Measurements from ENCODE around the gene SLC15A4.
"Not testable (repeated sequence)": the region's sequence is repeated elsewhere in the genome, so short reads cannot be mapped to it uniquely, and the experiment has no call there.

Gene SLC15A4

DNA sequence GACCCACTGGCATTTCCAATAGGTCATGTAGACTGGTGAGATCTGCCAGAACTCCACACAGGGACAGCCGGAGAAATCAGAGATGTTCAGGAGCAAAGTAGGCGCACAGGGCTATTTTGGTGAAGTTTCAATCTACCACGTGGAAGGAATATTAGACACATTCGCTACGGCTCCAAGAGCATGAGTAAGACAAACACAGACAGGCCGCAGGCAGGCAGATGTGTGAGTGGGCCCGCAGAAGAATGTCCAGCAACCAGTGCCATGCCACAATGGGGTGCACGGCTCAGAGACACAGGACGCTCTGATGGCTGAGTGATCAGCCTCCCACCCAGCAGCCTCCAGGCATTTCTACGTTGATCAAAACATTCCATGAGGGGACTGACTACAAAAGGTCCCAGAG lies 10.4 kb downstream of the SLC15A4 start:
- DNase-seq = no peak

DNA sequence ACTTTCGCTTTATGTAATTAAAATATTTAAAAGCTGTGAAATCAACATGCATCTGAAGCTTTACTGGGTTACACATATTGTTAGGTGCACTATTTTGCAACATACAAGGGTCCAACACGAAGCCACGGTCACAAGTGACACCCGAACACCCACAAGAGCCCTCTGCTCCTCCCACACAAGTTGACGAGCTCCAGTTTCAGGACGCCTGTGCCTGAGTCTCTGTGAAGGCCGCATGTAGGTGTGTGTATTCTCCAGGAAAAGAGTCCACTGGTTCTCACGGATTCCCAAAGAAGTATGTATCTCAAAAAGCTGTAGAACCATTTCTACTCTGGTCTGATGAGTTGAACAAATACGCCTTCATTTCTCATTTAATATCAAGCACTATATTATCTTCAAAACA lies 12.0 kb downstream of the SLC15A4 start:
- DNase-seq = no peak

DNA sequence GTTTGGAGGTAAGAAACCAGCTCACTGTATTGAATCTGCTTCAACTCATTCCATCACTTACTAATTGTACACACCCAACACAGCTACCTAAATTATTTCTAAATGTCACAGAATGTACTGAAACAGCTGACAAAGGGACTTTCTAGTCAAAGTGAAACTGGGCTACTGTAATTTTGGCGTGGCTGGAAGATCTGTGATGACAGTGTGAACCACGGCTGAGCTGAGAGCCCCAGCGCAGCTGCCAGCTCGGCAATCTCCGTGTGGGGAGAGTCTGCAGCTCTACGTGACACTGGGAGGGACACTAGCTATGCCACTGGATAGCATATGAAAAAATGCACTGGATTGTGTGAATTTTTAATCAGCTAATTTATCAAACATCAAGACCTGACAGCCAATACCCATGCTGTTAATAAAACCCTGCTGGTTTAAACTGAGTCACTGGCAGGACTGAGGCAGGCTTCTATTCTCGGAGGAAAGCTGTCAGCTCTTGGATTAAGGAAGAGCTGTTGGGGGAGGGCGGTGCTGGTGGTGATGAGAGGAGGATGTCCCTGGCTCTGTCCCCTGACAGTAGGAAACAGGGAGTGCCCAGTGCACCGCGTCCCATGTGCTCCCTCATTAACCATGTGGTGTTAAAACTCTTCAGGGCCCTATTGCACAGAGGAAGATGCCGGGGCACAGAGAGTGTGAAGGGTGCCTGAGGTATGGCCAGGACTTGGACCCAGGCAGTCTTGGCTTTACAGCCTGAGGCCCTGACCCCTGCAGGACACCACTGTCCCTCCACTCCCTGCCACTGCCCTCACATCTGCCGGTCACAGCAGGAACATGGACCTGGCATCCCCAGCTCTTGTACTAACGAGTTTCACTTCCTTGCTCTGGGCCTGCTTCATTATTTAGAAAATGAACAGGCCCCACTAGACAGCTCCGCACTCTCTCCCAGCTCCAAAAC lies 13.3 kb downstream of the SLC15A4 start:
- DNase-seq = no peak

DNA sequence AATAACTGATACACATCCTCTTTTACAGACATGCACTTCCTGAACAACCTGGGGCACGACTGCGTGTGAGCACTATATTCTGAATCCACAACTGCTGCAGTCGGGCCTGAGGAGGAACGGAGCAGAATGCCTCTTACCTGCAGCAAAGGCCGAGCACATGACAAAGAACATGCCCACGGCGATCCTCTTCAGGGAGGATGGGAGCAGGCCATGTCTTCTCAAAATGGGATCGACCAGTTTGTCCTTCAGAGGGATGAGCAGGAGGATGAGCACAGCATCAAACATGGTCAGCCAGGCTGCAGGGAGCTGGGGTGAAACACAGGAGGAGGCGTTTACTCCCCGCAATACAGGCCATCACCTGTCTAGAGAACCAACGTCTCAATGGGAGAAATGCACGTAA lies 15.1 kb downstream of the SLC15A4 start:
- no peak for DNase-seq

DNA sequence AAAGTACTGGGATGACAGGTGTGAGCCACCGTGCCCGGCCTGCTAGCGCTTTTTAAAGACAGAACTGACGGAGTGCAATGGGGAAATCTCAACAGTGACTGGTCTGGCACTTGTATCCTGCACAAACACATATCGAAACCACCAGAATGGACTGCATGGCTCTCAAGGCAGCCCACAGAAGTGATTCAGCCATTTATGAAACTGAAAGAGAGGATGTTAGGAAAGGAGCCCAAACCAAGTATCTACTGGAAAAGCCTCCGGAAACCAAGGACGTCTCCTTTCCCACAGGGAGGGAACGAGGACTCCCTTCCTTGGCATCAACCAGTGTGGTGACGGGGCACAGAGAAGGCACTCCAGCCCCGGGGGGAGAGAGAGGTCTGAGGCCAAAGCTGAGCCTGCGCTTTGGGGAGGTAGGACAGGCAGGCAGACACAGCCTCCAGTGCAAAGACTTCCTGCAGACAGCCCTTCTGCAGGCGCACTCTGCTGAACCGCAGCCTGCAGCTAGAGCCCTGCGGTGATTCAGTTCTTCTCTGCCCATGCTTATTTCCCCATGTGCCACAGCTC lies 16.5 kb downstream of the SLC15A4 start:
- DNase-seq = no peak

DNA sequence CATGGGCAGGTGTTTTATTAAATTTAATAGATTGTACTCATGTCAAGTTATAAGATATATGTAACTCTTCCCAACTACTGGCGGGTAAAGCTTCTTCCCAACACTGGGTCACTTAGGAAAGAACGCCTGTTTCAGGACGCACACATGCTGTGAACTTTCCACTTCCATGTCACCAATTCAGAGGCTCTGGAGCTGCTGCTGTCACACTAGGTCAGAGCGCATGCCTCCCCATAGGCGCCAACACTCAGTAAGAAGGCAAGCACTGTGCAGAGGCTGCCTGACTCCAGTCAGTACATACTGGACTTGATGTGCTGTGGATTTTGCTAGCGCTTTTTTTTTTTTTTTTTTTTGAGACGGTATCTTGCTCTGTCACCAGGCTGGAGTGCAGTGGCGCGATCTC lies 17.2 kb downstream of the SLC15A4 start:
- no peak for DNase-seq

DNA sequence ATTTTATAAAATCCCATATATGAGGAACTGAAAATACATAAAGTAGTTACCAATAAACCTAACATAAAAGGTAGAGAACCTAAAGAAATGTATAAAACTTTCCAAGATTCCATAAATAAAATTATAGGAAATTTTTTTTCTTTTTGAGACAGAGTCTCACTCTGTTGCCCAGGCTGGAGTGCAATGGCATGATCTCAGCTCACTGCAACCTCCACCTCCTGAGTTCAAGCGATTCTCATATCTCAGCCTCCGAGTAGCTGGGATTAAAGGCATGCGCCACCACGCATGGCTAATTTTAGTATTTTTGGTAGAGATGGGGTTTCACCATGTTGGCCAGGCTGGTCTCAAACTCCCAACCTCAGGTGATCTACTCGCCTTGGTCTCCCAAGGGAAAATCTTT lies 18.4 kb downstream of the SLC15A4 start:
- DNase-seq = not testable (repeated sequence)

DNA sequence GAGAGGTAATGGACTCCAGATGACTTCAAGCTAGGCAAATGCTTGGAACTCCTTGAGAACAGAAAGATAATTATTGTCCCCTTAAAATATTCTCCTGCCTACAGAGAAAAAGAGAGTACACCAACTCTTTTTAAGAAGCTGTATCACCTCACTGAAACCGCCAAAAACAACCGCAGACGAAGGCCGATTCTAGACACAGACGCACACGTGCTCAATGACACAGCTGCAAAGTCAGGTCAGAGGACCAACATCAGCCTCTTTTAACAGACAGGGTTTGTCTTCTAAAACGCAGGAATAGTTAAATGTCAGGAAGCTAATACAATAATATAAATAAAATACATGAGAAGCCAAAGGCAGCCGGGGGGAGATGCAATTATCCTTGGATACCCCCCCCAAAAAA lies 19.0 kb downstream of the SLC15A4 start:
- DNase-seq = no peak

DNA sequence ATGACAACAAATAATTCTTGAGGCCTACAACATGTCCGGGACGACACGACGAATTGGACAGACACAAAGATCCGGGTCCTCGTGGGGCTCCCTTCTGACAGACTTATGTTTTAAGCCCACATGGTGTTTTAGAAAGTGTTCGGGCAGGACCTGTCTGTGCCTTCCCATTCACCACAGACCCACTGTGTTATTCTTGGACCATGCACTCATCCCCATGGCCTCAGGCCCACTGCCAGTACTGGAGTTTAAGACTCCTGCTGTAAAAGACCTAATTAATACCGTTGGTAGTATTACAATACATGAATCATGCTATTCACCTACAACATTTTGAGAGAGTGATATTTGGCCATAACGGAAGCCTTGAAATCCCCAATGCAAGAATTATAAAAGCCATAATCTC lies 20.0 kb downstream of the SLC15A4 start:
- no peak for DNase-seq

DNA sequence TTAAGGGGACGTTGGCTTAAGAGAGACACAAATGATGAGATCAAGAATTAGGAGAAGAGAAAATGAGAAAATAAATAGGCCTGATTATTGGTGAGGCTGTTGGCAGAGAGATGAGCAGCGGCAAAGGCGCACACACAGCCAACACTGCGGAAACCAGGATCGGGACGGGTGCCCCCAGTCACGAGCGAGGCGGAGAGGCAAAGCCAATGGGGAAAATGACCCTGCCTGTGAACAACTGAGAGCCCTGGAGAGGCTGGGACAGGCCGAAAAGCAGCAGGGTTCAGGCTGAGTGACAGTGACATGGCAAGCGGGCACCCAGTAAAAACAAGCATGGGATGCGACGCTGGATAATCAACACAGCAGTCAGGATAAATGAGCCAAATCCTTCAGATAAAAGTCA lies 21.0 kb downstream of the SLC15A4 start:
- DNase-seq = no peak

DNA sequence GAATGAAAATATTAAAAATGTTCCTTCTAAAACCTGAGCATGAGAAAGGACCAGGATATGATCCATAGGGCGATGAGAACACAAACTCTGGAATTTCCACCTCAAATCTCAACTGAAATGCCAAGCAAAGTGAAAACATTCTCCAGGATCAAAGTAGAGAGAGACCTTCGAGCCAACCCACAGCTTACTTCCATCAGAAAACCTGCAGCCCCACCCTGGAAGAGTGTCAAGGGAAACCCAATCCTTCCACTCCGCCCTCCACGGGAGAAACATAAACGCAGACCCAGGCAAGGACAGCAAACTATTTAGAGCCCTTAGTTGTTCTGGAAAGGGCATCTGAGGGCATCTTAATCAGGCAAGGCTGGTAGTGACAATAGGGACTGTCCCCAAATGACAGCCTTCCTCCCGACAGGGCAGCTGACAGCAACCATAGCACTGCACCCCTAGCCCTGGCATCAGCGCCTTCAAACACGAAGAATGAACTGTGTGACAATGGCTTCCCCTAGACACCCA lies 21.8 kb downstream of the SLC15A4 start:
- no peak for DNase-seq

DNA sequence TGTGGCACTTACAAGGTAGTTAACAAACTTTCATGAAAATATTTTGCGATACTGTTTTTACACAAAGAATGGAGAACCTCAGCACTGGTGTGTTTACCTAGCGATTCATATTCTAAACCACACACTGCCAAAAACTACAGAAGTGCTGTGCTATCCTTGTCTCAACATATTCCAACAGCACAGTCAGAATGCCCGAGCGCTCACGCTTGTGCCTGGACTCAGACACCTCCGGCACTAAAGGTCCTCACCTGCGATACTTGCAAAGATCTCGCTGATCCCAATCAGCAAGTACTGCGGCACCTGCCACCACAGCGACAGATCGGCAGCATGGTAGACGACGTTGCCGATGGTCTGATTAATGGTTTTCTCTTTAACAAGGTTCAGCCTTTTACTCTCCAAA lies 23.2 kb downstream of the SLC15A4 start:
- no peak for DNase-seq

DNA sequence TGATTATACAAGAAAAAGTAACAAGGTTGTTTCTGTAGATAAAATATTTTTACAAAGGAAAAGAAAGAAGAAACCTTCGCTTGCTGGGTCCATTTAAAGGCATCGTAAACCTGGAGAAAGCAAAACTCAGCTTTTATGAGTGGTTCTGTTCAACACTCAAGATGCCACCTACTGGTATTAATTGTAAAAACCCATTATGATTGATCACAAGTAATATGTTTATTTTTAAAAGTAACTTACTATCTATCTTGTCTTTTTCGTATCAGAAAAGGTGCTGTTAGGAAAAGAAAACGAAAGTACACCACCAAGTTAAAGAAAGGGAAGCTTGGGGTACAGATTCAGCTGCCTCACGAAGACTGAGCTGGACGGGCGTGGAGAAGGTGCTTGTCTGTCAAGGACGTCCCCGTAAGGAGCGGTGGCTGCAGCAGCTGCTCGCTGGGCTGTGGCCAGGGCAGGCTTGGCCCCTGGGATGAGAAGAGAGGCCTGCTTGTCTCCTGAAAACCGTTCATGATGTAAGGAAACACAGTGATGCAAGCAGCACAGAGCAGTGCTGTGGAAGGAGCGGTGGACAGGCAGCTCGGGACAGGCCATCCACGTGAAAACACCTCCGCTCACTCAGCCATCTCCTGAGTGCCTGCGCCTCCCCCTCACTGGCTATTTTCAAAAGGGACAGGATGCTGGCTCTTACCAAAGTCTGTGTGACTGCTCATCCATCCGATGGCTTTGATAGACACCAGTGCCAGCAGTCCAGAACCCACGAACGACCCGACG lies 25.0 kb downstream of the SLC15A4 start:
- DNase-seq = no peak

DNA sequence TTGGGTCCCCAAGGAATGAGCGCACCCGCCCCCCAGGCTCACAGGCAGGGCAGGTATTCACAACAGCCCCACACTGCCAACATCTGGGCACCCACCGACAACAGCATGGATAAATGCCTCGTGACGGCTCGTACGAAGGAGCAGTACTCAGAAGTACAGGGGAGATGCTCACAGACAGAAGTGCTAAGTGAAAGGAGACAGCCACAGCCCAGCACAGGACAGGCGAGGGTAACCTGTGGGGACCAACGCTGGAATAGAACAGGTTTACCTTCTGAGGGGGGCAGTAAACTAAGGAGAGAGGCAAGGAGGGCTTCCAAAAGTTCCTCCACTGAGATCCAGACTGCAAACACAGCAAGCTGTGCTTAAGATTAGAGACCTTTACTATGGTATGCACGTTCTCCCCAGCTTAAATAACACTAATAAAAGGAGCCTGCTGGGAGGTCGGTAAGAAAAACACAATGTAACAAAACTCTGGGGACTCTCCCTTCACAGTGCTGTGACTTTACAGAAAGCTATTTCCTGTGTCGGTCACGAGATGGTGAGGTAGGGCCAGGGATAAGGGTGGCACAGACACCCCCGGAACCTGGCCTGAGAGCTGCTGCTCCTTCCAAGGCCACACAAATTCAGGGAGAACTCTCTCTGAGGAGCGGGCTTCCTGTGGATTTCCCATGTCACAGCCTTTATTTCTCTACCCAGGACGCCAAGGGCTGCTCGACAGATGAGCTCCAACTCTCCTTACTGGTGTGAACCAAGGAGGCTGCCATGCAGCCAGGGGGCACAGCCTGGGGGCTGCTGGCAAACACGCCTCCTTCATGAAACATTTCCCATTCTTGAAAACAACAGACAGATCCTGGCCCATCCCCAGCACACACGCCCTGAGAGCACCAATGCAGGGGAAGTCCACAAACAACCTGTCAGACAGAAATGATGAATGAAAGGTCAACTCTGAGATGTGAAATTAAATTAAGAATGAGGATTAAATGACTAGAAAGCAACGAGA lies 26.3 kb downstream of the SLC15A4 start:
- no peak for DNase-seq

DNA sequence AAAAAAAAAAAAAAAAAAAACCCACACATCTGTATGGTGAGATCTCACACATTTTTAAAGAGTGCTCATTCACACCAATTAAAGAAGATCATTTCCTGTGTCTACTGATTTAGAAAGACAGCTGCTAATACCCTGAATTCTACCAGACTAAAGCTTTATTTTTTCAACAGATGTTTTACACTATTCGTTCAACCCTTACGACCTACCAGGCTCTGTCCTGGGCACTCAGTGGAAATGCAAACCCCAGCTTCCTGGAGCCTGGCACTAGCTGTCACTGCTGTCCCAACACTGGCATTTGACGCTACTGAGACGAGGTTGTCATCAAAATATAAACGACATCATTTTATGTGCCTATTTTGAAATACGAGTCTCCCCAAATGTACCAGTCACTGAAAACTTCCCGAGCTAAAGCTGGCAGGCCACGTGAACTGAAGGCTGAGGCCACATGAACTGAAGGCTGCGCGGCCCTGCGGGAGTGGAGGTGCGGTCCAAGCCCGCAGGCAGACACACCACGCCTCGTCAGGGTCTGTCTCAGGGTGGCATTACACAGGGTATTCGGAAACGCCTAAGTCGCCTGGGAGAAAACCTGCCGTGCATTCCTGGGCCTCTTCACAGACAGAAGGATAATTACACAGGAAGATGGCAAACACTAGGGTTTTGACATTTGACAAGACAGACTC lies 27.2 kb downstream of the SLC15A4 start:
- DNase-seq = no peak

DNA sequence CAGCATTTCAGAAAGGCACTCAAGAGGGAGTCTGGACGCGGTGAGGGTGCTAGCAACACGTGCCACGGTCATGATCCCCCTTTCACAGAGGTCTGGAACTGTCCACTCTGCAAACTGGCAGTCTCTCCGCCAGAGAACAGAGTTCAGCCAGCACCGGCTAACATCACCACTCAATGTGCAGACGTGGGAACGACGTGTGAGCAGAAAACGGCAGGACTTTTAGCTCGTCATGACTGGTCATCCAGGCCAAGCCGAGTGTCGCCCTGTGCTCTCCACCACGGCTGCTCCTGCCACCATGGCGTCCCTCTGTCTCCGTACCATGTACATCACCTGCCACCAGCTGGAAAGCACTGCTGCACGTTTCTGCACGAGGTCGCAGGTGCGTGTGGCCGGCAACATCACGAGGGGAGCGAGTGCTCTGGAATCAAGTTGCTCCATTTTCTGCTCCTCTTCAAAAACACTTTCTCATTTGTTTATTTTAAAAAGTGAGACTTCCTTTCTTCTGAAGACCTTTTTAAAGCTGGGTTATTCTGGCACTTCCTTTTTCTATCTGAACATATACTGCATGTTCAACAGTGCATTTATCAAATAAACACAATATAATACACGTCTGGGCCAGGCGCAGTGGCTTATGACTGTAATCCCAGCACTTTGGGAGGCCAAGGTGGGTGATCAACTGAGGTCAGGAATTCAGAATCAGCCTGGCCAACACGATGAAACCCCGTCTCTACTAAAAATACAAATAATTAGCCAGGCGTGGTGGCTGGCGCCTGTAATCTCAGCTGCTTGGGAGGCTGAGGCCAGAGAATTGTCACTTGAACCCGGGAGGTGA lies 28.0 kb downstream of the SLC15A4 start:
- no peak for DNase-seq

DNA sequence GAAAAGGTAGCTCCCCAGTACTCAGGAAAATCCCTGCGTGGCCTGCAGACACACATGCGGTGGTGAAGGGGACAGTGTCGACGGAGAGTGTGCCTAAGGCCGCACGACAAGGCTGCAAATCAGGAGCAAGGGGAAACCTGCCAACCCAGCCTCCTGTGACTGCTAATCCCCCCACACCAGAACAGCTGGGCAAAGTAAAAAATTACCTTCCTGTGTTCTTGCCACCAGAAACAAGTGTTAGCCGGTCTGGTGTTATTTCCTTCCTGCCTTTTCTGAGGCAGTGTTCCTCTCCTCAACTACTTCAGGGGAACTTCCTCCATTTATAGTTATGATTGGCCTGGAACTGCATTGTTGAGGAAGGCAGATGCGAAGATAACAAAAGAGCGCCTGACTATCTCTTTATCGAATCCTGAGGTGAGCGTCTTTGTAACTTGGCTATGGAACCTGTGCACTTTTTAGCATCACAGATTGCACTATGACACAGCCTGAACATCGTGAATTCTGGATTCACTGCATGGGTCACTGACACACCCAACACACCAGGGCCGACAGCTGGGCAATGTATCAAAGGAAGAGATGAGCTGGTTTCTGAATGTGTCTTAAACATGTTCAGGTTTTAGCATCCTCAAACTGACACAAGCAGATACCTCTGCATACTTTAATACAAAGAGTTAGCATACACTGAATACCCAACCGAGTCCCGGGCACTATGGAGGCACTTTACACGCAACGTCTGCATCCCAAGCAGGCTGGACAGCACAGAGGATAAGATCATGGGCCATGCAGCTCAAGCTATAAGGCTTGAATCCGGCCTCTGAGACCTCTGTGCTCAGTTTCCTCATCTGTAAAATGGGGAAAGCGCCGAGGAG lies 28.9 kb downstream of the SLC15A4 start:
- peak; percentile 49 for DNase-seq

DNA sequence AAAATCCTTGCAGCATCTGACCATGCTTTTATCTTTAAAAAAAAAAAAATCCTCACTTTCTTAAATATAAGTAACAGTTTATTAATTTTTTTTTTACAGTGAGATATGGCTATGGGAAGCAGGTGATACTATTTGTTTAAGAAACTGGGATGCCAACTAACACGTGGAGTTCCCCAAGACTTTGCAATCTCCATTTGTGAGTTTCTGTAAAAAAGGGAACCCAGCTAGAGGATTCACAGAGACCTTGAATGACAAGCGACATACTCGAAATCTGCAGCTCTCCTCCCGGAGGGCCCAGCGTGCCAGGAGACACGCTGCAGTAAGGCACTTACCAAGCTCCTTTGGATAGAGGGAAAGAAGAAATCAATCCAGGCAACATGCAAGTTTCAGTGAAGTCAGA lies 30.1 kb downstream of the SLC15A4 start:
- no peak for DNase-seq

DNA sequence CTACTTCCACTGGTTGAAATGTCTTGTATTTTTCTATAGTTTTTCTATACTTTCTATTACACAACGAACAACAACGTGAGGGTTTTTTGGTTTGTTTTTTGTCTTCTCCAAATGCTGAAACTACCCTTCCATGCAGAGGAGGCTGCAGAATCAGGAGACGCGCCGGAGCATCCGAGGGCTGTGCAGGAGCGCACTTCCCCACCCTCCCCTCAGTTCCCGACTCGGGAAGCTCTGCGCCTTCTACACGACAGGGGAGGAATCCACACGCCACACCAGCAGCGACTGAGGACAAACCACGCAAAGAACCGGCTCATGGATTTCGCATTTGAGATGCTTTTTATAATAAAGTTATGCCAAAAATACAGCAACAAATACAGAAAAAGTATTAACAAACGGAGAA lies 30.9 kb downstream of the SLC15A4 start:
- no peak for DNase-seq

DNA sequence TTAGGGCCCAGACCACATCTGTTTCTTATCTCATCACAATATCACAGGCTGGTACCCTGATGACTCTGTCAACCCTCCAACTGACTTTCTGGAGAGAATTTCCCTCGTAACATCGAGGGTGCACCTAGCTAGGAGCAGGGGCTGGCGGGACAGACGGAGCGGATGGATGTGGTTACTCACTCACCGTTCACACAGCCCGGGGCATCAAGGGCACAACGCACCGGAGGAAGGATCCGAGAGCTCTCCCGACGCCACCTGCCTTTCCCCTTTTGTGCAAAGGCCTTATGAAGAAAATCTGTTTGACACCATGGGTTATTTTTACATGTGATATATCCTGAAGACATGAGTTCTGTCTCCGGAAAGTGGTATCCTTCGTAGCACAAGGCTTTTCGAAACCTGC lies 31.4 kb downstream of the SLC15A4 start:
- DNase-seq = no peak

Measured in KG1 (cell line).